SU-DHL-6 (cell line): Measurements from ENCODE around the gene EFS.

Experiments used
- H2AFZ ChIP-seq: fragments of 200-600 bp; sonication (generic); 2 replicates; pipeline ENCODE4 v1.6.1; 2014; ENCODE audit warnings: low read depth, mild to moderate bottlenecking, moderate library complexity, mixed read lengths, antibody characterized with exemption, low read length; ENCODE audit not compliant: severe bottlenecking
- H3F3A ChIP-seq: fragments of 200-600 bp; shearing (Covaris generic); 2 replicates; pipeline ENCODE4 v1.6.0; 2016; ENCODE audit warnings: antibody characterized with exemption, mild to moderate bottlenecking; ENCODE audit not compliant: insufficient read depth
- H3K27ac ChIP-seq: fragments of 200-600 bp; sonication (generic); 2 replicates; pipeline ENCODE4 v1.5.1; 2016; ENCODE audit warnings: low read depth, mild to moderate bottlenecking, low read length, moderate library complexity, mixed read lengths
- H3K27me3 ChIP-seq: fragments of 200-600 bp; sonication (generic), shearing (Covaris generic); 2 replicates; pipeline ENCODE4 v1.6.0; 2014; ENCODE audit warnings: mild to moderate bottlenecking, low read length
- H3K36me3 ChIP-seq: fragments of 200-600 bp; sonication (generic); 2 replicates; pipeline ENCODE4 v1.6.1; 2014; ENCODE audit warnings: mild to moderate bottlenecking, low read length, mixed read lengths
- H3K4me2 ChIP-seq: fragments of 300-600, 200-600 bp; shearing (Covaris generic), sonication (generic); 2 replicates; pipeline ENCODE4 v1.6.0; 2014; ENCODE audit warnings: low read length, low read depth, mild to moderate bottlenecking; ENCODE audit not compliant: poor library complexity, severe bottlenecking
- H3K4me3 ChIP-seq: fragments of 200-600 bp; sonication (generic); 2 replicates; pipeline ENCODE4 v1.5.1; 2014; ENCODE audit warnings: antibody characterized with exemption, low read length, mild to moderate bottlenecking, mixed read lengths; ENCODE audit not compliant: insufficient read depth, poor library complexity, severe bottlenecking
- H3K79me2 ChIP-seq: fragments of 200-600 bp; sonication (generic); 2 replicates; pipeline ENCODE4 v1.6.1; 2014; ENCODE audit warnings: mild to moderate bottlenecking, low read length, moderate library complexity; ENCODE audit not compliant: insufficient read depth
- H3K9ac ChIP-seq: fragments of 200-600 bp; sonication (generic); 2 replicates; pipeline ENCODE4 v1.7.0; 2014; ENCODE audit warnings: mild to moderate bottlenecking, low read length
- H3K9me2 ChIP-seq: fragments of 200-600 bp; sonication (generic); replicated peaks from 2 replicates; pipeline ENCODE4 v1.6.1; 2014; ENCODE audit warnings: low read length; ENCODE audit not compliant: insufficient read depth
- H3K9me3 ChIP-seq: fragments of 200-600 bp; sonication (generic); 2 replicates; pipeline ENCODE4 v1.6.1; 2014; ENCODE audit warnings: low read length, mixed read lengths; ENCODE audit not compliant: insufficient read depth
- H4K20me1 ChIP-seq: fragments of 200-600 bp; sonication (generic); 2 replicates; pipeline ENCODE4 v1.6.1; 2014; ENCODE audit warnings: low read depth, mild to moderate bottlenecking, antibody characterized with exemption, low read length, moderate library complexity, mixed read lengths
- EZH2phosphoT487 ChIP-seq: fragments of 200-600 bp; sonication (generic), shearing (Covaris generic); conservative IDR thresholded peaks from 2 replicates; pipeline ENCODE4 v1.6.1; 2018; ENCODE audit warnings: mild to moderate bottlenecking, antibody characterized with exemption, low read length, moderate library complexity, mixed read lengths
- TF ChIP-seq, protein P1 (sequence below): fragments of 200-600 bp; sonication (generic); IDR thresholded peaks from one replicate; pipeline ENCODE4 v1.5.1; 2017; ENCODE audit warnings: antibody characterized with exemption, mild to moderate bottlenecking, low read length, moderate library complexity; ENCODE audit not compliant: insufficient read depth, poor library complexity, severe bottlenecking

The EFS gene

GRCh38 chr14:23404331-23404900 is 39.4 kb upstream of the EFS start:
- Histone ChIP-seq H3K27me3 (no peaks in the 10 kb centered on the region), H3K9ac (no peak overlapping the region), H4K20me1 (no peaks in the 10 kb centered on the region)

DNA sequence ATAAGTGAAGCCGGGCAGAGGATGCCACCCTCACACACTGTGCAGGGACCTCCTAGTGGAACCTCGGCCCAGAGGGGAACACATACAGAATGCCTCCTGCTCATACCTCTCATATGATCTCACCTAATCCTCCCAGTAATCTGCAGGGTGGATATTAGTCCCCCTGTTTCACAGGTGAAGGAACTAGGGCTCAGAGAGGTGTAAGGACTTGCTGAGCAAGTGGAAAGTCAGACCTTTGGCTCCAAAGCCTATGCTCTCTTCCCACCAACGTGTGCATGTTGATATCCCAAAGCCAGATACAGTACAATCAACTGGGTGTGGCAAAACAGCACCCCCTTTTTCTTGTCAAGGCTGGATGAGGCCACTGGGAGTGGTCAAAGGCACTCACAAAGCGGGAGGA is 38.9 kb upstream of the EFS start:
- H3F3A ChIP-seq = no peaks in the 10 kb centered on the region
- H2AFZ ChIP-seq = no peak overlapping the region
- H3K9me2 ChIP-seq = no peaks in the 10 kb centered on the region
- H4K20me1 ChIP-seq = no peaks in the 10 kb centered on the region
- H3K27me3 ChIP-seq = no peaks in the 10 kb centered on the region
- no peak overlapping the region for H3K27ac ChIP-seq
- TF ChIP-seq EZH2phosphoT487 = no peak
- TF ChIP-seq, protein P1, sequence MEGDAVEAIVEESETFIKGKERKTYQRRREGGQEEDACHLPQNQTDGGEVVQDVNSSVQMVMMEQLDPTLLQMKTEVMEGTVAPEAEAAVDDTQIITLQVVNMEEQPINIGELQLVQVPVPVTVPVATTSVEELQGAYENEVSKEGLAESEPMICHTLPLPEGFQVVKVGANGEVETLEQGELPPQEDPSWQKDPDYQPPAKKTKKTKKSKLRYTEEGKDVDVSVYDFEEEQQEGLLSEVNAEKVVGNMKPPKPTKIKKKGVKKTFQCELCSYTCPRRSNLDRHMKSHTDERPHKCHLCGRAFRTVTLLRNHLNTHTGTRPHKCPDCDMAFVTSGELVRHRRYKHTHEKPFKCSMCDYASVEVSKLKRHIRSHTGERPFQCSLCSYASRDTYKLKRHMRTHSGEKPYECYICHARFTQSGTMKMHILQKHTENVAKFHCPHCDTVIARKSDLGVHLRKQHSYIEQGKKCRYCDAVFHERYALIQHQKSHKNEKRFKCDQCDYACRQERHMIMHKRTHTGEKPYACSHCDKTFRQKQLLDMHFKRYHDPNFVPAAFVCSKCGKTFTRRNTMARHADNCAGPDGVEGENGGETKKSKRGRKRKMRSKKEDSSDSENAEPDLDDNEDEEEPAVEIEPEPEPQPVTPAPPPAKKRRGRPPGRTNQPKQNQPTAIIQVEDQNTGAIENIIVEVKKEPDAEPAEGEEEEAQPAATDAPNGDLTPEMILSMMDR = no peak
- no peak overlapping the region for H3K4me3 ChIP-seq
- H3K36me3 ChIP-seq = no peaks in the 10 kb centered on the region
- H3K4me2 ChIP-seq = no peak overlapping the region
- H3K9me3 ChIP-seq = no peaks in the 10 kb centered on the region
- H3K9ac ChIP-seq = no peak overlapping the region
- no peaks in the 10 kb centered on the region for H3K79me2 ChIP-seq

More at GRCh38 chr14:23404331-23404900, 39.4 kb upstream of the EFS start:
- H3K9me2 ChIP-seq = no peaks in the 10 kb centered on the region
- no peak overlapping the region for H3K4me3 ChIP-seq
- H2AFZ ChIP-seq = no peak overlapping the region
- H3K27ac ChIP-seq = no peak overlapping the region
- TF ChIP-seq, protein P1 = no peak
- TF ChIP-seq EZH2phosphoT487 = no peak
- no peaks in the 10 kb centered on the region for H3K36me3 ChIP-seq
- H3K79me2 ChIP-seq = no peaks in the 10 kb centered on the region
- no peaks in the 10 kb centered on the region for H3K9me3 ChIP-seq
- no peaks in the 10 kb centered on the region for H3F3A ChIP-seq
- H3K4me2 ChIP-seq = no peak overlapping the region

DNA sequence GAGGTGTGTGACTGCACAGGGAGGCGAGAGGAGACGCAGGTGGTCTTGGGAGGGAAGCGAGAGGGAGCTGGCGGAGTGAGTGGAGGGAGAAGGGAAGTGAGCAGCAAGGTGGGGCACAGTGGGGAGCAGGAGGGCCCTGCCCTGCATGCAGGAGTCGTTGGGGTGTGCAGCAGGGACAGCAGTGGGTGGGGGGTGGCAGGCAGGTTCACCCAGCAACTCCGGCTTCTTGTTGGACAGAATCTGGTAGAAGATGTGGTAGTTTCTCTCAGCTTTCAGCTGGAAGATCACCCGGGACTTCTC is 38.1 kb upstream of the EFS start:
- H3K79me2 ChIP-seq = no peaks in the 10 kb centered on the region
- H4K20me1 ChIP-seq = no peaks in the 10 kb centered on the region
- H3K27me3 ChIP-seq = no peaks in the 10 kb centered on the region
- no peak overlapping the region for H3K27ac ChIP-seq
- H3K4me2 ChIP-seq = no peak overlapping the region
- H2AFZ ChIP-seq = no peak overlapping the region
- no peaks in the 10 kb centered on the region for H3K9me3 ChIP-seq
- H3F3A ChIP-seq = no peaks in the 10 kb centered on the region
- H3K9ac ChIP-seq = no peak overlapping the region
- no peaks in the 10 kb centered on the region for H3K9me2 ChIP-seq
- TF ChIP-seq, protein P1 = no peak
- no peak for TF ChIP-seq EZH2phosphoT487
- H3K4me3 ChIP-seq = no peak overlapping the region
- H3K36me3 ChIP-seq = no peaks in the 10 kb centered on the region
